HS-5 (cell line): ENCODE measurements around the gene ITPK1.

Experiments
- DNase-seq: peaks from one replicate; pipeline ENCODE4 v3.0.0-alpha.2; 2012; ENCODE audit warnings: low read depth

Gene ITPK1

DNA sequence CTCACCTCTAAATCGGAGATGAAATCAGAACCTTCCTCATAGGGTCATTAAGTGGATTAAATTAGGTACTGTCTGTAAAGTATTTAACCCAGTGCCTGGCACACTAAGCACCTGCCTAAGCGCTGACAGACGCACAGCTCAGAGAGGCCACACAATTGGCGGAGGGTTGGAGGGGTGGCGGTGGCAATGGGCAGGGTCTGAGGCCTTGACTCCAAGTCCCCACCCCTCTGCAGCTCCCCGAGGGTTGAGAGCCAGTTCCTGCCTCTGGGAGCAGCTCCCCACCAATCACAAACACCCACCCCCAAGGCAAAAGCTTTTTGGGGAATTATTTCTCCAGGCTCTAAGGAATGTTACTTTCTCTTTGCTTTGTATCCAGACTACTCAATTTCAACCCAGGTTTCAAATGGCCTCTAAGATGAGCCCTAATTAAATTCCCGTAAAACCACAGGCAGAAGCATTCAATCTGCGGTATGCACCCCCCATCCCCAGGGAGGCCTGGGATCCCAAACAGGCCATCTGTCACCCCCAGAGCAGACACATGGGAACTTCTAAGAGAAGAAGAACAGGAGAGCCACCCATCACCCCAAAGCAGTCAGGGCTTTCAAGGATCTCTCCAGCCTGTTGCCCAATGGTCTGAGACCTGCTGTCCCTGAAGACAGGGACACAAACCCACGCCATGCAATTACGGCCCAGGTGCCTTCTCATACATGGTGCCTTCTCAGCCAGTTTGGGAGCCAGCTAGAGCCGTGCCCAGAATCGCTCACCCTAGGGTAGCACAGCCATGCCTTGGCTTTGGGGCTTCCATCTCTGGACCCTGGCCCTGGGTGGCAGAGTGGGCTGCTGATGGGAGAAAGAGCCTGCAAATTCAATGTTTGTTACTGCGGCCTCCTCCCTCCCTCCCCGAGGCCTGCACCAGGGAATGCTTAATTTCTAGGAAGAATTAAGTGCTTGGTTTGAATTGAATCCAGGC, 126.7 kb downstream of the ITPK1 start:
- no peak for DNase-seq

GRCh38 chr14:92987713-92988510, 127.8 kb downstream of the ITPK1 start:
- DNase-seq: no peak

DNA sequence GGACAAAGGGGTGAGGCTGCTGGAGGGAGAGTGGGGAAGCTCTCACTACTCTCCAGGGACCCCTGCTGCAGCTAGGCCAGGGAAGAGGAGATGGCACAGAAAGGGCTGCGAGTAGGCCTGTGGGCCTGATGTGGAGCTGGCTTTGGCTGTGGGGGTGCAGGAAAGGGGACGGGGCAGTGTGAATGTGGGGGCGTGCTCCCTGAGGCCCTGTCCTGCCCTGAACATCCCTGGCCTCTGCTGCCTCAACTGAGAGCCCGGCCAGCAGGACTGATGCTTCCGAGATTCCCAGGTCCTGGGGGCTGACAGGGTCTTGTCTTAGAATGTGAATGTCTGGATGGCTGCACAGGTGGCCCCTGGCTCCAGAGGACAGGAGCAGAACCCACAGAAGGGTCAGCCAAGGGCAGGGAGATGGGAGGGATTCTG, 128.6 kb downstream of the ITPK1 start:
- DNase-seq: no peak

- peak; percentile 23 for DNase-seq
Observed at GRCh38 chr14:92986254-92987147, 129.2 kb downstream of the ITPK1 start.

DNA sequence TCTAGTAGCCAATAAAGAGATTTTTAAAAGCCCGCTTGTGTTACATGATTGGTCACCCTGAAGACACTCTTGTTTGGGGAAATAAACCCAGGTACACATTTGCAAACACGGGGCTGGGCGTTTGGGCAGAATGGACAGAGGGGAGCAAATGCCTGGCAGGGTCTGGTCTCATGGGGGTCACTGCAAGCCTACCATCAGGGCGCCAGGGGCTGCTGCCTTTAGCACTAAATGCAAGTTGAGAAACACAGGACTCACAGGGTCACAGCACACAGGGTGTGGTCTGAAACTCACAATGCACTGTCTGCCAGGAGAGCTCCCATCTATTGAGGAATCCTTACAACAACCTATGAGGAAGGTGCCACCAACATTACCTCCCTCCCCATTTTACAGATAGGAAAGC, 130.2 kb downstream of the ITPK1 start:
- DNase-seq: no peak

- no peak for DNase-seq
Observed at GRCh38 chr14:92984896-92985295, 130.8 kb downstream of the ITPK1 start.

DNA sequence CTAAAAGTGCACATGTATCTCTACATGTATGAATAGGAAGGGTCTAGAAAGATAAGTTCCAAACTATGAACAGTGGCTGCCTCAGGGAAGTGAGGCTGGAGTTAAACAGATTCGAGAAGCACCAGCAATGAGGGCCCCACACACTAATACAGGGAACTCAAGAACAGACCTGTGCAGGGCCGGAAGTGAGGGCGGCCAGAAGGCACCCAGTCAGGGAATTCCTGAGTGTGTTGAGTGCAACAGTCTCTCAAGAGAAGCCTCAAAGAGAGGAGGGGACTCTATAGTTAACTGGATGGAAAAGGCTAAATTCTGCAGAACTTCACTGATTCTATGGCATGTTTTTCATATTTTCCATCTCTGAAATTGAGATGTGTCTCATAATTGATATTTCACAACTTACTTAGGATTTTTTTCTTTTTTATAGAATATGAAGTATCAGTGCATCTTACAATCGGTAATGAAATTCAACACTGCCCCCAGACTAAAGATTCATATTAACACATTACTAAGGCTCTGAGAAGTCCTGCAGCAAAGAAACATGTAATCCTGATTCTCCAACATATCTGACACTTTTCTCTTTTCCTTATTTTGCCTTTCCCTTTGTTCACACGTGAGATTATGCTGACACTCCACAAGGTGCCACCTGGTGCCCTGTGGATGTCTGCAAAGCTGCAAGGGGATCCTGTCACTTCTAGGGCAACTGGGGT, 131.5 kb downstream of the ITPK1 start:
- no peak for DNase-seq

DNA sequence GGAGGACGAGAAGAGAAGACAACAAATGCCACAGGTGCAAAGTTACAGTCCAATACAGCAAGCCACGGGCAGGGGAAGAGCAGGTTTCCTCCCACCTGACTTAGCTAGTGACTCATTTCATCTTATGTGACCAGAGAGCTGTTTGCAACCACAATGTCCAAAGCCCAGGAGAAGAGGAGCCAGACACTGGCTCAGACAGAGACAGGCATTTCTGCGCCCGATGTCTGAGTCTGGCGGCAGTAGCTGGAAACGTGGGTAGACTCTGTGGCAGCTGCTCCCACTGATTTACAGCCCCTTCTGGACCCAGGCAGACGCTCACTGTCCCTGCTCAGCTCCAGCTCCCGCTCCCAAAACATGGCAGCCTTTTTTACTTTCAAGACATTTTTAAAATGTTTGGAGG, 132.8 kb downstream of the ITPK1 start:
- no peak for DNase-seq

GRCh38 chr14:92981726-92982125, 134.0 kb downstream of the ITPK1 start:
- no peak for DNase-seq

GRCh38 chr14:92980866-92981265, 134.9 kb downstream of the ITPK1 start:
- no peak for DNase-seq

- DNase-seq: no peak
Observed at GRCh38 chr14:92978229-92979021, 137.3 kb downstream of the ITPK1 start.

DNA sequence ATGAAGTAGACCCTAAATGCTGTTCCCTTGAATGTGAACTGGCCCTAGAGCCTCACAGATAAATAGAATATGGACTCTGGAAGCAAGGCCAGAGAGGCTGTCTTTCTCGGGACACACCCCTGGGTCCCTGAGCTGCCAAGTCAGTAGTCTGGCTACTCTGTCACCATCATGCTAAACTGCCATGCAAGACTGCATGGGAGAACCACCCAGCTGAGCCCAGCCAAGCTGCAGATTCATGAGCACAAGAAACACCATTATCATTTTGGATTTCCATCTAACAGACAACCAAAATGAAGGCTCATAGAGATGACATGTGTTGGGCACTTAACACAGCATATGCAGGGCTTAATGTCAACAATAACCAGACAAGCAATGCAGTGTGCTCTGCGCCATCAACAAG, 139.5 kb downstream of the ITPK1 start:
- DNase-seq: no peak

GRCh38 chr14:92974541-92975345, 141.0 kb downstream of the ITPK1 start:
- DNase-seq: no peak

GRCh38 chr14:92973798-92974372, 141.8 kb downstream of the ITPK1 start:
- no peak for DNase-seq

DNA sequence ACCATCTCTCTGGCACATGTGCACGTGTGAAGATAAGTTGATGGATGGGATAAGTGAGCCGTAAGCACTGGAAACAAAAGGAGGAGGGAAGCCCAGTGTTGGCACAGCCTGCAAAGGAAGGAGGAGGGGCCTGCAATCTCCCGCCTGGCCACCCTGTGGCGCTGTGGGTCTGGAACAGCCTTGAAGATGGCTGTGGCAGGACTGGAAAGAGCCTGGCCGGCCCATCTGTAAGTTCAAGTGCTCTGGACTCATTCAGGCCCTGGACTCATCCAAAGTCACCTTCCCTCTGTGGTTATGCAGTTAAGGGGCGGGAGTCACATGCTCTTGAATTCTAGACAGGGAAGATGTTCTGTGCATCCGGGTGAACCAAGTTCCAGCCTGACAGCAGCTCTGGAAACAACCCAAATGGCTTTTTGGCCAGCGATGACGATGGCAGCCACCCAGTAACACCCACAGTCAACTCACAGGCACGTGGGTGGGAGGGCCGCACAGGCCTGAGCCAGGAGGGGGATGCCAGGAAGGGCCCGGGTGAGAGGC, 142.4 kb downstream of the ITPK1 start:
- no peak for DNase-seq

GRCh38 chr14:92971601-92972180, 144.0 kb downstream of the ITPK1 start:
- no peak for DNase-seq

GRCh38 chr14:92970271-92970670, 145.5 kb downstream of the ITPK1 start:
- no peak for DNase-seq

DNA sequence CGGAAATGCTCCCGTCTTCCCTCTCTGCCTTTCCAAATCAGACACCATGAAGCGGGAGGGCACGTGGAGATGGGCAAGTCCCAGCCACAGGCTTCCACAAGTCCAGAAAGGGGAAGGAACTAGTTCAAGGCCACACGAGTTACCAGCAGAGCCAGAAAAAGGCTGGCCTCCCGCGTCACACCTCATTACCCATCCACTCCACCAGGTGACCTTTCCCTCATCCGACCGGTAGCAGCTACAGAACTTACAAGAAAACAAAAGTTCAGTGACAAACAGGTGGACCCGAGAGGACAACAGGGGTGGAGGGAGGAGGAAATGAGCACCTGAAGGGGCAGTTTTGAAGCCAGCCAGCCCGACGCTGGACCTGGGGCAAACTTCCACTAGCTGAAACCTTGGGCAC, 145.9 kb downstream of the ITPK1 start:
- DNase-seq: no peak

DNA sequence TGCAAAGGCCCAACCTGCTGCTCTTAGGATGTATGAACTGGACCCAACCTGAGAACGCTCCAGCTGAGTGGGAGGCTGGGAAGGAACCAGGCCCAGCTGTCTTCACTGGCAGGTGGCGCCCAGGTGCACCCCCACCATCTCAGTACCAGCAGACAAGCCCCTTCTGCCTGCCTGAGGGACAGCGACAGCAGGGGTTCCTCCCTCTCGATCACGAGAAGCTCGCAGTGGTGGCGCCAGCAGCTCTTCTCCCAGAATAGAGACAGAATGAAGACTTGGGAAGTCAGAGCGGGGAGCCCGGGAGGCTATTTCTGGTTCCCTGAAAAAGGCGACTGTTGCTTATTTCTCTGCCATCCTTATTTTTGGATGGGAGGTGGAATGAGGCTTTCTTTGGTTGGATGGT, 146.3 kb downstream of the ITPK1 start:
- DNase-seq: no peak
